Osteoblast (primary cell): Measurements from ENCODE around the gene FUBP1. TPM values are rescaled to one million over a fixed set of nuclear protein-coding genes. Genes with fewer than 3 reads are reported as not detected.
"Not testable (repeated sequence)": the region's sequence is repeated elsewhere in the genome, so short reads cannot be mapped to it uniquely, and the experiment has no call there.

Source experiments
- DNase-seq: peaks from one replicate; pipeline ENCODE4 v3.0.0; 2011; ENCODE audit warnings: low spot score, mixed read lengths; ENCODE audit not compliant: insufficient read length; ENCODE audit errors: missing footprints
- H2AFZ ChIP-seq: 2 replicates; pipeline ENCODE4 v1.6.0; 2011; ENCODE audit warnings: mild to moderate bottlenecking, low read length
- H3K27ac ChIP-seq: 2 replicates; pipeline ENCODE4 v1.5.1; 2011; ENCODE audit warnings: mild to moderate bottlenecking, low read depth, low read length, moderate library complexity
- H3K27me3 ChIP-seq: 2 replicates; pipeline ENCODE4 v1.6.0; 2012; ENCODE audit warnings: mild to moderate bottlenecking, control low read depth, inconsistent platforms, low read length, moderate library complexity; ENCODE audit not compliant: insufficient read depth
- H3K36me3 ChIP-seq: 2 replicates; pipeline ENCODE4 v1.5.1; 2011; ENCODE audit warnings: mild to moderate bottlenecking, low read length, control low read depth, moderate library complexity; ENCODE audit not compliant: insufficient read depth
- H3K4me1 ChIP-seq: 2 replicates; pipeline ENCODE4 v1.5.1; 2011; ENCODE audit warnings: mild to moderate bottlenecking, low read length, control low read depth, moderate library complexity; ENCODE audit not compliant: insufficient read depth
- H3K4me2 ChIP-seq: 2 replicates; pipeline ENCODE4 v1.6.0; 2011; ENCODE audit warnings: mild to moderate bottlenecking, low read length; ENCODE audit not compliant: insufficient read depth
- H3K4me3 ChIP-seq: fragments of 200-600 bp; sonication (generic); 3 replicates; pipeline ENCODE4 v1.5.1; 2012; ENCODE audit warnings: mild to moderate bottlenecking, low read length, inconsistent platforms; ENCODE audit not compliant: insufficient read depth
- H3K79me2 ChIP-seq: 2 replicates; pipeline ENCODE4 v1.6.0; 2012; ENCODE audit warnings: mild to moderate bottlenecking, low read length, control low read depth, inconsistent platforms; ENCODE audit not compliant: insufficient read depth
- H3K9me3 ChIP-seq: 2 replicates; pipeline ENCODE4 v1.5.1; 2011; ENCODE audit warnings: low read depth, low read length, control low read depth
- H4K20me1 ChIP-seq: 2 replicates; pipeline ENCODE4 v1.6.0; 2012; ENCODE audit warnings: mild to moderate bottlenecking, low read length, control low read depth; ENCODE audit not compliant: insufficient read depth
- CTCF ChIP-seq: IDR thresholded peaks from 2 replicates; pipeline ENCODE4 v1.5.1; 2011; ENCODE audit warnings: mild to moderate bottlenecking, low read depth, low read length, moderate library complexity; ENCODE audit errors: extremely low read depth
- total RNA-seq: library from RNA; depleted of rRNA; stranded (reverse); fragments of >200 nt; gene quantifications from 2 replicates; pipeline ENCODE4 v1.2.3, GENCODE V29; 2012

FUBP1 gene
- total RNA-seq, 1 donor: 91.6 TPM

GRCh38 chr1:78003882-78004718 lies 25.2 kb upstream of the FUBP1 start:
- TF ChIP-seq CTCF: no peak
- peak overlapping the region; percentile 78 for H2AFZ ChIP-seq

GRCh38 chr1:78003070-78003746 lies 24.3 kb upstream of the FUBP1 start:
- Histone ChIP-seq H3K4me3 (peak overlapping the region; percentile 86), H3K27me3 (no peaks in the 10 kb centered on the region), H3K79me2 (peaks cover 53% of the 10 kb centered on the region), H4K20me1 (peaks cover 20% of the 10 kb centered on the region), H3K36me3 (peaks cover 5% of the 10 kb centered on the region), H2AFZ (no peak overlapping the region), H3K4me1 (peaks cover 18% of the 10 kb centered on the region), H3K9me3 (no peaks in the 10 kb centered on the region), H3K27ac (peak overlapping the region; percentile 97), H3K4me2 (peak overlapping the region; percentile 95)
- no peak for TF ChIP-seq CTCF
- no peak for DNase-seq

More at GRCh38 chr1:78003882-78004718, 25.2 kb upstream of the FUBP1 start:
- Histone ChIP-seq H3K27ac (peak overlapping the region; percentile 97), H3K27me3 (no peaks in the 10 kb centered on the region), H3K79me2 (peaks cover 58% of the 10 kb centered on the region), H3K36me3 (peaks cover 7% of the 10 kb centered on the region), H4K20me1 (peaks cover 22% of the 10 kb centered on the region), H3K4me2 (peak overlapping the region; percentile 95), H3K4me1 (peaks cover 20% of the 10 kb centered on the region), H3K4me3 (peak overlapping the region; percentile 86), H3K9me3 (no peaks in the 10 kb centered on the region)
- DNase-seq: no peak

- not testable (repeated sequence) for H3K27ac ChIP-seq, H3K36me3 ChIP-seq, H2AFZ ChIP-seq, H3K4me2 ChIP-seq, H4K20me1 ChIP-seq, H3K9me3 ChIP-seq, DNase-seq, H3K27me3 ChIP-seq, H3K4me3 ChIP-seq
- peaks cover 43% of the 10 kb centered on the region for H3K79me2 ChIP-seq
- H3K4me1 ChIP-seq: peaks cover 12% of the 10 kb centered on the region
Measured at GRCh38 chr1:78000536-78000935, 21.7 kb upstream of the FUBP1 start.

GRCh38 chr1:77996734-77997133 lies 17.9 kb upstream of the FUBP1 start:
- Histone ChIP-seq H4K20me1 (no peaks in the 10 kb centered on the region), H3K4me2 (no peak overlapping the region), H3K36me3 (peaks cover 3% of the 10 kb centered on the region), H3K4me3 (no peak overlapping the region), H3K9me3 (no peaks in the 10 kb centered on the region), H3K27ac (no peak overlapping the region), H3K27me3 (no peaks in the 10 kb centered on the region), H3K4me1 (no peaks in the 10 kb centered on the region), H3K79me2 (peaks cover 56% of the 10 kb centered on the region), H2AFZ (no peak overlapping the region)
- no peak for TF ChIP-seq CTCF
- DNase-seq: no peak
